ENCODE results near the gene TANGO2.

The TANGO2 gene

GRCh38 chr22:19997561-19998231 is 23.2 kb upstream of the TANGO2 start:
- DNase-seq: no peak

DNA sequence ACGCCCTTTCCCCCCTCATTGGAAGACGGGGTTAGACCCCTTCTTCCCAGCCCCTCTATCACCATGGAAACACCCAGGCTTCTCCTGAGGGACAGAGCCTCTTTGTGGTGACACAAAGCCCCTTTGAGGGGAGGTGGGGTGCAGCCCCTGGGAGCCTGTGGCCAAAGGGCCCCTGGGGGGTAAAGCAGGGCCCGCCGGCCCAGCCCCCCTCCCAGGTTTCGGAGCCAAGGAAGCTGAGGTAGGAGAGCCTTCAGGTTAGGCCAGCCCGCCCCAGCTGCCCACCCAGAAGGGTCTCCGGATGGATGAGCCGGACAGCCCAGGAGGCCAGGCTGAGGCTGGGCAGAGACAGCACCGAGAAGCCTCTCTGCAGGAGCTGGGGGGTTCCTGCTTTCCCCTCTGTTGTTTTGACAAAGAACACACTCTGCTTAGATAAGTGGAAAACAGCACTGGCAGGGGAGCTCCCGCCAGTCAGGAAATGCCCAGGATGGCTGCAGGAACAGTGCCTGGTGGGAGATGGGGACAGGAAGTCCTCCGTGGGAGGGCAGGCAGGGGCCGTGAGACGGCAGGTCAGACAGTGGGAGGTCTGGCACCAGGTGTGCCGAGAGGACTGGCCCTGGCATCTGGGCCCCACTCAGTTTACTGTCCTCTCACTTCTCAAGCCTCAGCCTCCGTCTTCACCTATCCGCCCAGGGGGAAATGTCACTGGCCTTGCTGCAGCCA is 22.5 kb upstream of the TANGO2 start:
- no peak for DNase-seq

DNA sequence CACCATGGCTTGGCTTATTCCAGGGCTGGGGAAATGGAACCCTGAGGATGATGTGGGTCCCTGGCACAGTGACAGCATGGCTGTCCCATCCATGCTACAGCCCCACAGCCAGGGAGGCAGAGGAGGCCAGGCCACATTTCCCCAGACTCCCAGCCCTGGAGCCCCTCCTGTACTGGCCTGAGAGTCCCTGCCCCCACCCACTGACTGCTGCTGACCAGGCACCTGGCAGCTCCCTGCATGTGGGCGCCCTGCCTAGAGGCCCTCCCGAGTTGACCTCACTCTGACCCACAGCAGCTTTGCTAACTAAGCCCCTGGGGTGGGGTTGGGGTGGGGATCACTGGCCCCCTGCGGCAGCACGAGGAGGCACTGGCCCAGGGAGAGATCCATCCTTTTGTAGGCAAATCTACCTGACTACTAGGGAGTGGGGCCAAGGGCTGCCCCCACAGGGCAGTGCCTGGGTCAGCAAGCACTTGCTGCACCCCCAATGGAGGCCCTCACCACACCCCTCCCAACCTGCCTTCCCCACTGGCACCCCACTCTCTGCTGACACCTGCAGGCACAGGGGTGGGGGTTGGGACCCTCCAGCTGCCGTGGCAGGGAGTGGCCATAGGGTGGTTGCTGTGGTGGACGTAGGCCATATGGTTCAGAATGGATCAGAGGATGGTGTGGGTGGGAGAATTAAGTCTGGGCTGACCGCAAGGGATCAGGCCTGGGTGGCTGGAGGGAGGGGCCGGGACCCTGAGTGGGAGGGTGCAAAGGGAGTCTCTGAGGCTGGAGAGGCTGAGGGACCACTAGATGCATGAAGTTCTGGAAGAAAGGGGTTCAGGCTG is 21.7 kb upstream of the TANGO2 start:
- no peak for DNase-seq

GRCh38 chr22:20000246-20001081 is 20.4 kb upstream of the TANGO2 start:
- DNase-seq: no peak

DNA sequence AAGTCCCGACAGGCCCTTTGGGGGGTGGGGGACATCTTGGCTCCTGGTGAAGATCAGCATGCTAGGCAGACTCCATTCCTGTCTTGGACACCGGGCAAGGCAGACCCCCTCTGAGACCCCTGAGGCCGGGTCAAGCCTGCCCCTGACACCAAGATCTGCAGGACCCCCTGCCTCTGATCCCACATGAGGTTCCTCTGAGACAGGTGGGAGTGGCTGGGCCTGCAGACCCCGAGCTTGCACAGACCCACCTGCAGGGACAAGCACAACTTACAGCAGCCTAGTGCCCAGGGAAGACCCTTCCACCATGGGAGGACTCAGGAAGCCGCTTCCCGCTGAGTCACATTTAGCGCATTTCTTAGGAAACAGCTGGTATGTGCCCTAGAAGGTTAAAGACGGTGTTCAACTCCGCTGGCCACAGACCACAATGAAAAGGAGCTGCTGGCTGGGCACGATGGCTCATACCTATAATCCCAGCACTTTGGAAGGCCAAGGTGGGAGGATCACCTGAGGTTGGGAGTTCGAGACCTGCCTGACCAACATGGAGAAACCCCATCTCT is 19.8 kb upstream of the TANGO2 start:
- no peak for DNase-seq

GRCh38 chr22:20002128-20002527 is 18.8 kb upstream of the TANGO2 start:
- DNase-seq: no peak

DNA sequence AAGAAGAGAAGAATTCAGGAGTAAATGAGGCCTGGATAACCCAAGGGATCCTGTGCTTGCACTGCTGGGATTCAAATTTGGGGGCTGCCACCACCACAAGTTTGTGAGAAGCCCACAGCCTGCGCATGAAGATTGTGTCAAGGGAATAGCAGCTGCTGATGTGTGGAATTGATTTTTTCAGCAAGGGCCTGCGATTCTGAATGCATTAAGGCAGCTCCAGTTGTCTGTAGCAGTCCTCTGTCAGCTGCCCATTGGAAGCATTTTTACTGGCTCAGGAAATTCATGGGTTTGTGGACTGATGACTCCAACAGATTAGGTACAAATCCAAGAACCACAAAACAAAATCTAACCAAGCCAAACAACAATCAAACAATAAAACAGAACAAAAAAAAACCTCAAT is 18.3 kb upstream of the TANGO2 start:
- DNase-seq: no peak

GRCh38 chr22:20003304-20003703 is 17.6 kb upstream of the TANGO2 start:
- no peak for DNase-seq

- no peak for DNase-seq
These were observed 16.4 kb upstream of the TANGO2 start for GRCh38 chr22:20004464-20004863.

DNA sequence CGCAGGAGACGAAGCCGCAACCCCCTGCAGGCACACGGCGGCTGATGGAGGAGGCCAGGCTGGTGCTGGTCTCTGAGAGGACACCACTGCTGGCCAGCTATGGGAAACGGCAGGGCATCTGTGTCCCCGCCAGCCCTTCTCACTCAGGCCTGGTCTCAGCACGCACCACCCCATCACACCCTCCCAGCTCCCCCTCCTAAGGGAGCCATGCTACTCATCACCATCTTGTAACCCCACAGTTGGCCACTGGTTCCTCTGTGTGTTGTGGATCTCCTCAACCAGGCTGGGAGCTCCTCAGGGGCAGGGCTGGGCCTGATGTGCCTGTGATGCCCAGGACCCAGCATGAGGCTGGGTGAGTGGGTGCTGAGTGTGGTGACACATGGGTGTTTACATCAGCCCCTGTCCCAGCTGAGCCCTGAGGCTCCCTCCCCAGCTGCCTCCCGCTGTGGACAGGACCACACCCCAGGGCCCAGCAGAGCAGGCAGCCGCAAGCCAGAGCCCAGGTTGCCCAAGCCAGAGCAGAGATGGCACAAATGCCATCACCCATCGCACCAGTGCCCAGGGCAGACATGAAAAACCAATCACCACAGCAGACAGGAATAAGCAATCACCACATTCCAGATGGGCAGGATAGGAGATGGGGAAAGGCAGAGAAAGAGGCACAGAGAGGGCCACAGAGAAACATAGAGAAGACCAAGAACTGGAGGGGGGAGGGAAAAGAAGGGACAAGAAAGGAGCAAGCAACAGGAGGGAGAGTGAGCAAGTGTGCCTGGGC is 12.5 kb upstream of the TANGO2 start:
- no peak for DNase-seq

- no peak for DNase-seq
These were observed 11.9 kb upstream of the TANGO2 start for GRCh38 chr22:20009018-20009491.

DNA sequence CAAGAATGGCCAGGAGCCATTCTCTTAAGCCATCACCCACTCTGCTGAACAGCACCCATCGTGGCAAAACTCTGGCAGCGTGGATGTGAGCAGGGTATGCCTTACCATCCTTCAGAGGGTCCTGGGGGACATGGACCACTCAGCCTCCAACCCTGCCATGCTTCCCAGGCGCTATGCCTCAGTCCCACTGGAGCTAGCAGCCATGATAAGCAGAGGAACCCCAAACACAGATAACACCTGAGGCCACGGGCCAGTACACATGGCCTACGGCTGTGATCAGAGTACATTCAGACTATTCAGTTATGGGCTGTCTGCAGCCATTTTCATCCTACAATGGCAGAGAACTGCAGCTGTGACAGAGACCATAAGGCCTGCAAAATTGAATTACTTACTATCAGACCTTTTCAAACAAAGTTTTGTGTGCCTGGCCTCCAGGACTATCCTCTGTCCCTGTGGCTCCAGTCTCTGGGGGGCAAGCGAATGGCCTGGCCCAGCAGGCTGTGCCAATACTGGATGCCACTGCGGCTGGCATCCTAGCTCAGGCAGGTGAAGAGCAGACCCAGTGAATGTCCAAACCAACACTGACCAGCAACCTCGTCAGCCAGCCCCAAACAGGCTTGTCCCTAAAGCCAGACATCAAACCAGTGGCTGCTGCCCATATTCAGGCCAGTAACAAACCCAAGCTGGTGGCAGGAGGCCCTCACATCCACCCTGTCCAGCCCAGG is 11.2 kb upstream of the TANGO2 start:
- DNase-seq: no peak

GRCh38 chr22:20010307-20011122 is 10.4 kb upstream of the TANGO2 start:
- DNase-seq: no peak

GRCh38 chr22:20011123-20011992 is 9.6 kb upstream of the TANGO2 start:
- DNase-seq: no peak

GRCh38 chr22:20011993-20012740 is 8.7 kb upstream of the TANGO2 start:
- no peak for DNase-seq

- DNase-seq: no peak
These were observed 8.1 kb upstream of the TANGO2 start for GRCh38 chr22:20012741-20013331.

DNA sequence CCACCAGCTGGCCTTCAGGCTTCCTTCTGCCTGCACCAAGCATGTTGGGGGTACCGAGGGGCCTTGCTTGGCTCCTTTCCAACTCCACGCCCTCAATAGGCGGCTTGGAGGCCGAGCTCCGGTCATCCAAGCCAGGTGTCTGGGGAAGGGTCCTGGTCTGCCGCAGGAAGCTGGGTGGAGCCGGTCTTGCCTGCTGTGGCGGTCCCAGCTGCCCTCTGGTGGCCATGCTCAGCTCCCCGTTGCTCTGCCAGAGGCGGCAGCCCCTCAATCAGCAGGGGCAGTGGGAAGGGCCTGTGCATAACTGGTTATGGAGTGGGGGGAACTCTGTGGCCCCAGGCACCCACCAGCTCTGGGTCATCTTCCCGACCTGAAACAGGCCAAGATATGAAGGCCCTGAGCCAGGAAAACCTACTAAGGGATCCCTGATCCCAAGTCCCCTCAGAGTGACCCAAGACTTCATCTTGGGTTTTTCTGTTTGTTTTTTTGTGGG is 7.5 kb upstream of the TANGO2 start:
- DNase-seq: no peak

Measured in NCI-H2171 (cell line).